DLD1 (cell line): ENCODE data around the gene EVA1C.
"Not testable (repeated sequence)": the region's sequence is repeated elsewhere in the genome, so short reads cannot be mapped to it uniquely, and the experiment has no call there.

ENCODE experiments used
- in situ Hi-C: cut with HindIII; loops from 2 replicates; pipeline ENCODE4 v1.10.0; 2017; ENCODE audit warnings: low sequenced_read_pairs

The EVA1C gene

GRCh38 chr21:32389337-32390015 lies 23.0 kb upstream of the EVA1C start:
- in situ Hi-C loops, result no loop called here

DNA sequence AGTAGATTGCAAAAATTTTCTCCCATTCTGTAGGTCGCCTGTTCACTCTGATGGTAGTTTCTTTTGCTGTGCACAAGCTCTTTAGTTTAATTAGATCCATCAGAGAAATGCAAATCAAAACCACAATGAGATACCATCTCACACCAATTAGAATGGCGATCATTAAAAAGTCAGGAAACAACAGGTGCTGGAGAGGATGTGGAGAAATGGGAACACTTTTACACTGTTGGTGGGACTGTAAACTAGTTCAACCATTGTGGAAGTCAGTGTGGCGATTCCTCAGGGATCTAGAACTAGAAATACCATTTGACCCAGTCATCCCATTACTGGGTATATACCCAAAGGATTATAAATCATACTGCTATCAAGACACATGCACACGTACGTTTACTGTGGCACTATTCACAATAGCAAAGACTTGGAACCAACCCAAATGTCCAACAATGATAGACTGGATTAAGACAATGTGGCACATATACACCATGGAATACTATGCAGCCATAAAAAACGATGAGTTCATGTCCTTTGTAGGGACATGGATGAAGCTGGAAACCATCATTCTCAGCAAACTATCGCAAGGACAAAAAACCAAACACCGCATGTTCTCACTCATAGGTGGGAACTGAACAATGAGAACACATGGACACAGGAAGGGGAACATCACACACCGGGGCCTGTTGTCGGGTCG lies 21.8 kb upstream of the EVA1C start:
- in situ Hi-C loops, result not testable (repeated sequence)

- in situ Hi-C loops, result no loop called here
Observed at GRCh38 chr21:32391755-32392154, 20.8 kb upstream of the EVA1C start.

DNA sequence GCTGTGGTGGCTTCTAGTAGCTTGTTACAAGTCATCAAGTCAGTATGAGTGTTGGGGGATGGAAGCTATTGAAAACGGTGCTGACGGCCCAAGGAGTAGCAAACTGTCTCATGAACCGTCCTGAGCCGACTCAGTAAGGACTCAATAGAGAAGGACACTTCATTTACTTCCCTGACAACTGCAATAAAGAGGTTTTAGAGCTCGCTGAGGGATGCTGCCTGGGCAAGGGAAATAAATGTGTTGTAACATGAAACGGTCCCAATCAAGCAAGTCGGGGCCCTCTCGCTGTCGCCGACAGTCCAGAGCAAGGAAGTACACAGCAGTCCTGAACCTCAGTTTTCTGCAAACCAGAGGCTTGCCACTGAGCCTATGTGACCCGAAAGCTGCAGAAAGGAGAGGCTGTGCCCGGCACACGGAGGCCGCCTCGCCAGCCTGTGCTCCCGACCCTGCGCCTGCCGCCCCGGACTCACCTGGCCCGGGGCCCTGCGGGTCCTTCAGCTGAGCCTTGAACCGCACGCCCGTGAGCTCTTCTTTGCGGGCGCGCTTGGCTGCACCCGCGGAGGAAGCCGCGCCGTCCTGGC lies 20.1 kb upstream of the EVA1C start:
- in situ Hi-C loops, result no loop called here

DNA sequence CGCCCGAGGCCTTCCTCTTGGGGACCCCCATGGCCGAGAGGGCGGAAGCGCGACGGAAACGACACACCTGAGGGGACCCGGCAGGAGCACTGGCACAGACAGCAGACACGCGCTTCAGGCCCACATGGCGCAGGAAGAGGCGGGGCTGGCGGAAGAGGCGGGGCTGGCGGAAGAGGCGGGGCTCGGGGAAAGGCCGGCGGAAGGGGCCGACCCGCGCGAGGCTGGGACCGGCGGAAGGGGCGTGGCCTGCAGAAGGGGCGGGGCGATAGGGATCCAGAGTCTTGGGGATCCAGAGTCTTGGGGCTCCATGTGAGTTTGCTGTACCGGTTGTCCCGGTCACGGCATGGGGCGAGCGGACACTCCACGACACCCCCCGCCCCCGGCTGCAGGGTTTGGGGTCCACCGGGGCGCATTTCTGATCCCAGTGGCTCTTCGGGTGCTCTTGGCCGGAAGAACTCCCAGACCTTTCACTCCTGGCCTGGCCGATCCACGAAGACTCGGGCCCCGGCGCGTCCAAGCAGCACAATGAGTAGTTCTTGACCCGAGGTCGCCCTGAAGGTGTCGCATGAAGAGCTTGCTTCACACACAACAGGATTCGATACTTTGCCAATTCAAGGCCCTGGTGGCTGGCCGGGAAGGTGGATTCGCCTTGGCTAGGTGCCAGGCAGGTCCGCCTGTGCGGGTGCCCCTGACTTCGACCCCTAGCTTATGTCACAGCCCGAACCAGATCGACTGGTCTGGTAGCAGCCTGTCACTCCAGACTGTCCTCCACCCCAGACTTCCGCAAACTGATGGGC lies 19.4 kb upstream of the EVA1C start, which contains the start of gene URB1:
URB1 (minus strand) TSS at position 133 of the 797 bp plus-strand sequence; CDS start at position 31, 102 bp downstream.
- in situ Hi-C loops, result no loop called here

- in situ Hi-C loops, result no loop called here
Observed at GRCh38 chr21:32393677-32394001, 18.9 kb upstream of the EVA1C start.

DNA sequence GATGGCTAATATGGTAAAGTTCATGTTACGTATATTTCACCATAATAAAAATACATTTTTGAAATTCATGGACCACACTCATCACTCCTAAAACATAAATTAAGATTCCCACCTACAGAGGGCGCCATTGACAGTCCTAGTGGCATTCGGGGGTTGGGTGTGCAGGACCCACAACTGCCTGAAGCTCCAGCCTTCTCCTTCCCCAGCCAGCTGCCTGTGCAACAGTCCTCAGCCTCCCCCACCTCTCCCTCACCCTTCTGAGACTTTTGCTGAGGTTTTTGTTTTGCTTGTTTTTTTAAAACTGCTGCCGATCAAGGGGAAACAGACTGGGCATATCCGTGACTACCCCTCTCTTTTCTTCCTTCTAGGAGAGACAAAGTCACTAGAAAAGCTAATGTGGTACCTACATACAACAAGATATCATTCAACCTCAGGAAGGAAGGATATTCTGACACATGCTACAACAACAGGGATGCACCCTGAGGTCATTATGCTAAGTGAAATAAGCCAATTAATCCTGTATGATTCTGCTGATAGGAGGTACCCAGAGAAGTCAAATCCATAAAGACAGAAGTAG lies 9.2 kb upstream of the EVA1C start:
- in situ Hi-C loops, result loop anchor here (10.0 to 25.0 kb wide), 2 partner anchors 109 to 202 kb away; no protein-coding TSS in a partner anchor

DNA sequence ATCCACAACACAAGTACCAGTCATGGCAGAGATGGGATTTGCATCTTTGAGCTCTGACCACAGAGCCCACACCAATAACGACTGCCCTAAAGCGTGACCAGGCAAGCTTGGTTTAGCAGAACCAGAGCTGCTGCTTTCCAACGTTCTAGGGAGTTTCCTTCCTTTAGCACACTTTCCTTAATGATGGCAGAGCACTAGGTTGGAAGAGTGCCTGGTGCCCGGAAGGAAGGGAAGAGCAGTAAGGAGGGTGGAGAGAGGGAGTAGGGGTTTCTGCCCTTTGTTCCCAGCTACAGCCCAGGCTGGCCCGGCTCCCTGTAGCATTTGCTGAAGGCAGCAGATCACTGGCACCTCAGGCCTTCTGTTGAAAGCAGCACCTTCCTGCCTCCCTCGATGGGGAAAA lies 6.1 kb upstream of the EVA1C start:
- in situ Hi-C loops, result loop anchor here (10.0 to 25.0 kb wide), 2 partner anchors 106 to 198 kb away; no protein-coding TSS in a partner anchor

- in situ Hi-C loops, result loop anchor here (25.0 kb wide), 1 partner anchor 102 kb away; no protein-coding TSS in a partner anchor
Observed at GRCh38 chr21:32410291-32410690, 2.2 kb upstream of the EVA1C start.

DNA sequence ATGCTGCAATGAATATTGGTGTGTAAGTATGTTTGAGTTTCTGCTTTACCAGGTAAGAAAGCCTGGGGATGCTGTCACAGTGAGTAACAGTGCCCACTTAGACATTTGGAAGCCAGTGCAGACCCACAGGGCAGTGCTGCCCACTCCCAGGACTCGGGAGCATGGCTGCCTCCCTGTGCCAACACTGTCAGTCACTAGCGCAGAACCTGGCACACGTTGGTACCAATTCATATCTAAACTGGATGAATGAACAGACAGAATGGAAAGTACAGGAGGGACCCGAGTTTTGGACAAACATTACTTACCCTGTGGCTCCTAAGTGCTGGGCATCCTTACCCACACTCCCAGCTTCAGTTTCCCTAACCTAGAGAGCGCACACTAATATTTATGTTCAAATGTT lies 1.6 kb upstream of the EVA1C start:
- in situ Hi-C loops, result loop anchor here (25.0 kb wide), 1 partner anchor 101 kb away; no protein-coding TSS in a partner anchor

- in situ Hi-C loops, result loop anchor here (25.0 kb wide), 1 partner anchor 101 kb away; no protein-coding TSS in a partner anchor
Observed at GRCh38 chr21:32411350-32412161, 950 bp upstream of the EVA1C start.

- in situ Hi-C loops, result loop anchor here (25.0 kb wide), 1 partner anchor 99 kb away; no protein-coding TSS in a partner anchor
Observed at GRCh38 chr21:32413015-32413504, 554 bp downstream of the EVA1C start.

GRCh38 chr21:32413697-32414578 lies 1.4 kb downstream of the EVA1C start:
- in situ Hi-C loops, result loop anchor here (25.0 kb wide), 1 partner anchor 98 kb away; no protein-coding TSS in a partner anchor

DNA sequence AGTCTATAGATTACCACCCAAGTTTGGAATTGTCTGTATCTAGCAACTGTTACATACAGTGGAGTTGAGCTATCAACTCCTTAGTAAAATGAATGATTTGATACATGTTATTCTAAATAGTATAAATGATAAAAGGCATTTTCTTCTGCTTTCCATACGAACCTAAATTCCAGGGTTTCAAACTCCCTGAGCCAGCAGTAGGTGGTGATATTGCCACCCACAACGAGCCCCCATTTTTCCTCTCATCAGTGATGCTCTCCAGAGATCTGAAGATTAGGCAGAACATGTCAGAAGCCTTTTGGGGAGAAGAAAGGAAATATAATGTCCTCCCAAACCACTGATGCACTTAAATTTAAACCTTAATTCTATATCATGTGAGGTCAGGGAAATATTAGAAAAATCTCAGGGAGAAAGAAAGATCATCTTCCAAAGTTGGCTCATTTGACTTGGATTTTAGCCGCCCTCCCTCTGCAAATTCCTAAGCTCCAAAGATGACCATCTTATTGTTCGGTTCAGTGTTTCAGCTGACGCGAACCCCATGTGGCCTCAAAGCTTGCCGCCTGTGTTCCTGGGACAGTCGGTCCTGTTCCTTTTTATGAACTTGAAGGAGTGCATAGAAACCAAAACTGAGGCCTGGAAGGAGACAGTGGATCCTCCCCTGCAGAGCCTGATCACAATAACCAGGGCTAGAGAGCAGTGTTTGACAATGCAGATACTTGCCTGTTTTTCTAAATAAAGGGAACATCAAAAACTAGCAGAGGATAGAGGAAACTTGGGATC lies 2.3 kb downstream of the EVA1C start:
- in situ Hi-C loops, result loop anchor here (25.0 kb wide), 1 partner anchor 98 kb away; no protein-coding TSS in a partner anchor

DNA sequence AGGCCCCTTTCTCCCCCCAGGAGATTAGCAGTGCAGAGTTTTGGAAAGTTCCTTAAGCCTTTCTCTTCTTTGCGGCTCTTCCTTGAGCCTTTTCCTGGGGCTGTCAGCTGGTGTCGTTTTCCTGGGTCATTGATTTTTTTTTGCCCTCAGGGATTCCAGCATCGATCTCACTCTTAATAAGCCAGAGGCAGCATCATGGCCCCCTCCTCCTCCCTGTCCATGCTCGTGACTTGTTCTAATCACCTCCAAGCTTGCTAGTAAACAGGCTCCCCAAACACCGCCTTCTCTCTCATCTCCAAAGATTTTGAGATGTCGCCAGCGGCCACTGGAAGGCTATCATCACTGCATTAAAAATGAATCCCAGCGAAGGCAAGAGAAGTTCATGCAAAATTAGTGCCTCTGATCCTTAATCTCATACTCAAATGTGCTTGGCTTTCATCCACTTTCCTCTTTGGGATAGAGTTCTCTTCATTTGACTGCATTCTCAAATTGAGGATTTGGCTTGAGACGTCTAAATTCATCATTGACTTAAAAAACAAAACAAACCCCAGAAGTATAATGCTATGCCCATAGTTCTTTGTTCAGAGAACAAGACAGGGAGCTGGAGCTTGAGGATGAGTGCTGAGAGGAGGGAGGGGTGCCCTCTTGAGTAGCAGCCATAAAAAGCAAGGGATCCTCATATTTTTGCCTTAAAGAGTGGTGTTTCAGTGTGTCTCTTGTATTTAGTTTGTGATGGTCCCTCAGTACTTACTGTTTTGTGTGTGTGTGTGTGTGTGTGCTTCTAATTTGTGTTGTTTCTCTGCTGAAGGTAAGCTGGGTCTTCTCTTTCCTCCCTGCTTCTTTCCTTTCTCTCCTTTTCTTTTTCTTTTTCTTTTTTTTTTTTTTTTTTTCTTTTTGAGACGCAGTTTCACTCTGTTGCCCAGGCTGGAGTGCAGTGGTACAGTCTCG lies 3.2 kb downstream of the EVA1C start:
- in situ Hi-C loops, result loop anchor here (25.0 kb wide), 1 partner anchor 97 kb away; no protein-coding TSS in a partner anchor

DNA sequence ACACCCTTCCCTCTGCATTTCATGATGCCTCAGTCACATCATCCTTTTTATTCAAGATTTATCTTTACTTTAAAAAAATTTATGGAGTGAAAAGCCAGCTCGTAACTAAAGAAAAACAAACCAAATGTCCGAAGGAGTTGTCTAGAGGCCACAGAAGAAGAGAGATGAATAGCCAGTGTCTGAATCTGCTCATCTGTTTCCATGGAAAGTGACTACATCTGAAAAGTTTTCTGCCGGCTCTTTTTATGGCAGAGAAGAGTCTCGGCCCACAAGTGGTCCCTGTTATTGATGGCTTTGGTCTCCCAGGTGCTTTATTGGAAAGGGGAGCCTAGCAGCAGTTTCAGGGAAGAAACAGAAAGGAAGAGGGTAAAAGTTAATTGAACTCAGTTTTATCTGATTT lies 5.6 kb downstream of the EVA1C start:
- in situ Hi-C loops, result loop anchor here (25.0 kb wide), 1 partner anchor 94 kb away; no protein-coding TSS in a partner anchor
